Activated T-cell treated with anti-CD3 and anti-CD28 coated beads for 48 hours (primary cell): ENCODE data around the gene SERPINA6.
"Not testable (repeated sequence)": the region's sequence is repeated elsewhere in the genome, so short reads cannot be mapped to it uniquely, and the experiment has no call there.

Source experiments
- DNase-seq: peaks from one replicate; pipeline ENCODE4 v3.0.0-alpha.2; 2020; ENCODE audit warnings: low read depth

The SERPINA6 gene

GRCh38 chr14:94354190-94354589 is 31.1 kb upstream of the SERPINA6 start:
- DNase-seq = not testable (repeated sequence)

- DNase-seq = no peak
These were observed 26.1 kb upstream of the SERPINA6 start for GRCh38 chr14:94349276-94349675.

- no peak for DNase-seq
These were observed 25.7 kb upstream of the SERPINA6 start for GRCh38 chr14:94348836-94349235.

- no peak for DNase-seq
These were observed 23.7 kb upstream of the SERPINA6 start for GRCh38 chr14:94346841-94347240.

- peak; percentile 71 for DNase-seq
These were observed 23.1 kb upstream of the SERPINA6 start for GRCh38 chr14:94346065-94346786.

- no peak for DNase-seq
These were observed 22.4 kb upstream of the SERPINA6 start for GRCh38 chr14:94345344-94346064.

GRCh38 chr14:94344389-94344788 is 21.3 kb upstream of the SERPINA6 start:
- DNase-seq = no peak

GRCh38 chr14:94343238-94344005 is 20.3 kb upstream of the SERPINA6 start:
- DNase-seq = no peak

GRCh38 chr14:94342334-94342934 is 19.3 kb upstream of the SERPINA6 start:
- DNase-seq = peak; percentile 21

- DNase-seq = no peak
These were observed 18.7 kb upstream of the SERPINA6 start for GRCh38 chr14:94341656-94342333.

GRCh38 chr14:94340533-94340932 is 17.4 kb upstream of the SERPINA6 start:
- DNase-seq = no peak

GRCh38 chr14:94338023-94338422 is 14.9 kb upstream of the SERPINA6 start:
- DNase-seq = no peak

GRCh38 chr14:94337274-94337673 is 14.1 kb upstream of the SERPINA6 start:
- DNase-seq = no peak

GRCh38 chr14:94334872-94335271 is 11.7 kb upstream of the SERPINA6 start:
- DNase-seq = no peak

GRCh38 chr14:94332587-94332986 is 9.5 kb upstream of the SERPINA6 start:
- no peak for DNase-seq

GRCh38 chr14:94332063-94332583 is 9.0 kb upstream of the SERPINA6 start:
- no peak for DNase-seq

- no peak for DNase-seq
These were observed 8.3 kb upstream of the SERPINA6 start for GRCh38 chr14:94331462-94331861.

- DNase-seq = no peak
These were observed 7.7 kb upstream of the SERPINA6 start for GRCh38 chr14:94330857-94331256.

- DNase-seq = no peak
These were observed 7.3 kb upstream of the SERPINA6 start for GRCh38 chr14:94330432-94330831.

- no peak for DNase-seq
These were observed 6.7 kb upstream of the SERPINA6 start for GRCh38 chr14:94329857-94330256.

GRCh38 chr14:94328196-94328595 is 5.1 kb upstream of the SERPINA6 start:
- no peak for DNase-seq
